Erythroblast (primary cell): ENCODE measurements around the gene SPAG17.

ENCODE experiments used
- GATA1 ChIP-seq: IDR thresholded peaks from 2 replicates; pipeline ENCODE4 v1.6.1; 2011; ENCODE audit warnings: low read depth, mild to moderate bottlenecking, control low read depth, low read length, moderate library complexity
- POLR2A ChIP-seq: IDR thresholded peaks from 2 replicates; pipeline ENCODE4 v1.6.1; 2011; ENCODE audit warnings: mild to moderate bottlenecking, low read length

DNA sequence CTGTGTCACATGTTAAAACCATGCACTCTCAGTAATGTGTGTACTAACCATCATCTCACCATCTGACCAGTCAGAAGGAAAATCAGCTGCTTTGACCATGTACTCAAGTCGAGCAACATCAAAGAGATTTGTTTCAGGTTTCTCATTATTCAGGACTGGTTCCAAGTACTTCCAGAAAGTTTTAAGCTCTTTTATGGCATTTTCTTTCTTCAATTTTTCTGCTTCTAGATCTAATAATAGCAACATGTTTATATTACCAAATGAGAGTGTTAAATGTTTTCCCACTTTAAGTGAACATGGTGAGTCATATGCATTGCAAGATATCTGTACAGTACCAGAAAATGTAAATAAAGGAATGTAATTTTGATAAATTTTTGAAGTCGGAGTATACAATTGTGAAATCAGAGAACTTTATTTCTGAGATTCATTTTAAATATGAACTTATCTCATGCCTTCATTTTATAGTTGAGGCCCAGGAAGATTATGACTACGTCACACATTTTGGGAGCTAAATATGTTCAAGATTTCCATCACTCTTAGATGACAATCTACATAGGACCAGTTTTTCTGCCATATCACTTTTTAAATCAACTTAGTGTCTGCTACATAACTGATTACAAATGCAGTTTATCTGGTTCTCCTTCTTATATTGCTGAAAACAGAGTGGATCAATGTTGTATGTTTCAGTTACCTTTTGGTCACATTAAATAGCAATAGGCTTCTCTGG lies 87.2 kb downstream of the SPAG17 start:
- TF ChIP-seq POLR2A (no peak), GATA1 (no peak)
